ENCODE data around the gene TTC31. TPM values are rescaled to one million over a fixed set of nuclear protein-coding genes. Genes with fewer than 3 reads are reported as not detected.

Gene TTC31
- total RNA-seq, 4 donors from 2014 or later = 18.4 to 26.1 (median 21.9) TPM

GRCh38 chr2:74527741-74528140 lies 44.9 kb downstream of the TTC31 start:
- 94 to 96% methylated on average over 9 of the region's 9 CpGs for WGBS, 2 donors
- DNase-seq (ENCODE audit: low spot score in 2 of 2) = no peak

DNA sequence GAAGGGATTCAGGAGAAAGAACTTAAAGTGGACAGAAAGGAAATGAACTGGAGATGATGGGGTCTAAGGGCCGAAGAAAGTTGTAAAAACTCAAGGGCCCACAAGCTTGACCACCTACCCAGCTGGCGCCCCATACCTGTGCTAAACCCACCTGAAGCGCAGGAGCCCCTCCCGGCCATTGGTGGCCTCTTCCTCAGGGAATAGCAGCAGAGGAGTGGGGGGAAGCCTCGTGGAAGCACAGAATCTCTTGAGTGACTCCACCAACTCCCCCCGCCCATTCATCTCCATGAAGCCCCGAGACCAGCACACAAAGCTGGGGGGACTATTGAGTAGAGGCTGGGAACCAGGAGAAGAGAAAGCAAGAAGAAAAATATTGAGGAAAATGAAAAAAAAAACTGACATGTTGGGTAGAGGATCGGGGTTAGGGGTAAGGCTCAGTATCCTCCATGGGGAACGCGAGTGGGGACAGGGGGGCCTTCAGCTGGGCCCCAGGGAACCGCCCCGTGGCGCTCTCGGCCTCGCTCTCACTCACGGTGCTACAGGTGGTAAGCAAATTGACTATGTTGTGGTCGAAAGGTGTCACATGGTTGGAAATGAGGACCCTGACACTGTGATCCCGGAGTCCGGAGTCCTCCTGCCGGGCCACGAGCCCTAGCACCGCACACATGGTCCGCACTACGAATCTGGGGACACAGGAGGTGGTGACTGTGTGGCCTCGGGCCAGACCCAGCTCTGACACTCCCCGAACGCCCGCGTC lies 45.9 kb downstream of the TTC31 start:
- peak overlapping the region; percentile 85 for H3K4me3 ChIP-seq (ENCODE audit: low read depth, poor library complexity, severe bottlenecking)
- TF ChIP-seq, protein P1, sequence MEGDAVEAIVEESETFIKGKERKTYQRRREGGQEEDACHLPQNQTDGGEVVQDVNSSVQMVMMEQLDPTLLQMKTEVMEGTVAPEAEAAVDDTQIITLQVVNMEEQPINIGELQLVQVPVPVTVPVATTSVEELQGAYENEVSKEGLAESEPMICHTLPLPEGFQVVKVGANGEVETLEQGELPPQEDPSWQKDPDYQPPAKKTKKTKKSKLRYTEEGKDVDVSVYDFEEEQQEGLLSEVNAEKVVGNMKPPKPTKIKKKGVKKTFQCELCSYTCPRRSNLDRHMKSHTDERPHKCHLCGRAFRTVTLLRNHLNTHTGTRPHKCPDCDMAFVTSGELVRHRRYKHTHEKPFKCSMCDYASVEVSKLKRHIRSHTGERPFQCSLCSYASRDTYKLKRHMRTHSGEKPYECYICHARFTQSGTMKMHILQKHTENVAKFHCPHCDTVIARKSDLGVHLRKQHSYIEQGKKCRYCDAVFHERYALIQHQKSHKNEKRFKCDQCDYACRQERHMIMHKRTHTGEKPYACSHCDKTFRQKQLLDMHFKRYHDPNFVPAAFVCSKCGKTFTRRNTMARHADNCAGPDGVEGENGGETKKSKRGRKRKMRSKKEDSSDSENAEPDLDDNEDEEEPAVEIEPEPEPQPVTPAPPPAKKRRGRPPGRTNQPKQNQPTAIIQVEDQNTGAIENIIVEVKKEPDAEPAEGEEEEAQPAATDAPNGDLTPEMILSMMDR (IDR thresholded peaks at IDR 0.05) = no peak
- DNase-seq (ENCODE audit: low spot score in 2 of 2) = no peak
- intact Hi-C loops (cut with DNase I; ENCODE audit: low total_unique reads) = no loop called here
- 15 to 20% methylated on average over 24 to 29 of the region's 29 CpGs for WGBS, 2 donors

More at GRCh38 chr2:74527741-74528140, 44.9 kb downstream of the TTC31 start:
- intact Hi-C loops (cut with DNase I; ENCODE audit: low total_unique reads) = no loop called here
- TF ChIP-seq, protein P1 (IDR thresholded peaks at IDR 0.05) = no peak
- no peak for TF ChIP-seq POLR2A (IDR thresholded peaks at IDR 0.05)
- H3K4me3 ChIP-seq (ENCODE audit: low read depth, poor library complexity, severe bottlenecking) = no peak overlapping the region

DNA sequence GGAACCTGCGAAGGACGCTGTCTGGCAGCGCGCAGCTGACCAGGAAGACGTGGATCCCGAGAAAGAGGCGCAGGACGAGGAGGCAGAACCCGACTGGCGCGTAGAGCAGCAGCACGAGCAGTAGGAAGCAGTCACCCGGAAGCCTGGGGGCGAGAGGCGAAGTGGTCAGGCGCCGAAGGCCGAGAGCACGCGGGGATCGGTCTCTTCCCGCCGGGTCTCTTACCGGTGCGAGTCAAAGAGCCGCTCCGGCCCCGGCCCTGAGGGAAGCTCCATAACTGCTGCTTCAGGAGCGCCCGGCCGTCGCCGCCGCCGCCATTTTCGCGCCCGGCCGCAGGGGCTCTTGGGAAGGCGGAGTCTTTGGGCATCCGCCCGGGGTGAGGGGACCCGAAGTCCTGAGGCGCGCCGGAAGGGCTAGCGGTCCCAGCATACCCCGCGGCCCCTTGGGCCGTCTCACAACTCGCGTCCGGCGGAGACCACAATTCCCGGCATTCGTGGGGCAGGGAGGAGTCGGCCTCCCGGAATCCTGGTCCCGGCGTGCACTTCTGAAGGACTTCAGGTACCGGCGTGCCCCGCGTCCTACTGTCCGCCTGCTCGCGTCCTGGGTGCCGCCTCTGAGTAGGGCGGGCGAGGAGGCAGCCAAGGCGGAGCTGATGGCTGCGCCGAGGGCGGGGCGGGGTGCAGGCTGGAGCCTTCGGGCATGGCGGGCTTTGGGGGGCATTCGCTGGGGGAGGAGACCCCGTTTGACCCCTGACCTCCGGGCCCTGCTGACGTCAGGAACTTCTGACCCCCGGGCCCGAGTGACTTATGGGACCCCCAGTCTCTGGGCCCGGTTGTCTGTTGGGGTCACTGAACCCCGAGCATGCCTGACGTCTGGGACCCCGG lies 46.7 kb downstream of the TTC31 start, which contains the start of the genes AUP1 and HTRA2:
Gene AUP1 (minus strand): TSS at position 350 of the 882 bp plus-strand sequence. CDS start 77 bp downstream, at position 273.
Gene HTRA2 (plus strand): TSS at position 577 of the 882 bp plus-strand sequence. CDS start 74 bp downstream, at position 651.
- DNase-seq (ENCODE audit: low spot score in 2 of 2) = peak; percentile 97 to 99
- WGBS, 2 donors = 0% methylated on average over 54 to 61 of the region's 87 CpGs
- peak within 1 kb of the TSS; percentile 85 for H3K4me3 ChIP-seq (ENCODE audit: low read depth, poor library complexity, severe bottlenecking)
- TF ChIP-seq POLR2A (IDR thresholded peaks at IDR 0.05) = peak in 1 of 2 donors; percentile 22
- TF ChIP-seq, protein P1 (IDR thresholded peaks at IDR 0.05) = no peak
- intact Hi-C loops (cut with DNase I; ENCODE audit: low total_unique reads) = no loop called here

DNA sequence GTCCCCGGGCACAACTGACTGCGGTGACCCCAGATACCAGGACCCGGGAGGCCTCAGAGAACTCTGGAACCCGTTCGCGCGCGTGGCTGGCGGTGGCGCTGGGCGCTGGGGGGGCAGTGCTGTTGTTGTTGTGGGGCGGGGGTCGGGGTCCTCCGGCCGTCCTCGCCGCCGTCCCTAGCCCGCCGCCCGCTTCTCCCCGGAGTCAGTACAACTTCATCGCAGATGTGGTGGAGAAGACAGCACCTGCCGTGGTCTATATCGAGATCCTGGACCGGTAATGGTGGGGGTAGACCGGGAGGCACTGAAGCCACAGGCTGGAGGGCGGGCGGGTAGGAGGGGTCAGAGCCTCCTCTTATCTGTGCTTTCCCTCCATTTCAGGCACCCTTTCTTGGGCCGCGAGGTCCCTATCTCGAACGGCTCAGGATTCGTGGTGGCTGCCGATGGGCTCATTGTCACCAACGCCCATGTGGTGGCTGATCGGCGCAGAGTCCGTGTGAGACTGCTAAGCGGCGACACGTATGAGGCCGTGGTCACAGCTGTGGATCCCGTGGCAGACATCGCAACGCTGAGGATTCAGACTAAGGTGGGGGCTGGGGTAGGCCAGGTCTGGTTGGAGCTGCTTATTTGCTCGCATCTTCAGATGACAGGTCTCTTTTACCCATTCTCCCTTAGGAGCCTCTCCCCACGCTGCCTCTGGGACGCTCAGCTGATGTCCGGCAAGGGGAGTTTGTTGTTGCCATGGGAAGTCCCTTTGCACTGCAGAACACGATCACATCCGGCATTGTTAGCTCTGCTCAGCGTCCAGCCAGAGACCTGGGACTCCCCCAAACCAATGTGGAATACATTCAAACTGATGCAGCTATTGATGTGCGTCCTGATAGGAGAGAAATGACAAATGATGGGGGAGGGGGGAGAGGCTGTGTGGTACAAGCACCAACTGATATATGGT lies 47.6 kb downstream of the TTC31 start:
- H3K4me3 ChIP-seq (ENCODE audit: low read depth, poor library complexity, severe bottlenecking) = peak overlapping the region; percentile 72
- TF ChIP-seq, protein P1 (IDR thresholded peaks at IDR 0.05) = no peak
- no peak for TF ChIP-seq POLR2A (IDR thresholded peaks at IDR 0.05)
- intact Hi-C loops (cut with DNase I; ENCODE audit: low total_unique reads) = no loop called here
- DNase-seq (ENCODE audit: low spot score in 2 of 2) = peak in 1 of 2 donors; percentile 91
- WGBS, 2 donors = 2 to 3% methylated on average over 50 to 53 of the region's 54 CpGs

DNA sequence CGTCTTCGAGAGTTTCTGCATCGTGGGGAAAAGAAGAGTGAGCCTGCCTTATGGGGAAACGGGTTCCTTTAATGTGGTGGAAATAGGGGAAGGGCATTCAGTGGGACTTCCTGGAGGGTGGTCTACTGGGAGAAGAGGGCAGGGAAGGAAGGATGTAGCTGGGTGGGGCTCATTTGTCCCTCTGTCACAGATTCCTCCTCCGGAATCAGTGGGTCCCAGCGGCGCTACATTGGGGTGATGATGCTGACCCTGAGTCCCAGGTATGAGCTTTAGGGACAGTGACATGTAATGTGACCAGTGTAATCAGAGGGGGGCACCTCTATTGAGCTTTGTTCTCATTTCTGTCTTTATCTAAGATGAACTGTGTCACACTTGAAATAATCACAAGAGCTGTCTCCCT lies 48.8 kb downstream of the TTC31 start:
- intact Hi-C loops (cut with DNase I; ENCODE audit: low total_unique reads) = no loop called here
- no peak for TF ChIP-seq POLR2A (IDR thresholded peaks at IDR 0.05)
- TF ChIP-seq, protein P1 (IDR thresholded peaks at IDR 0.05) = no peak
- DNase-seq (ENCODE audit: low spot score in 2 of 2) = peak in 1 of 2 donors; percentile 8
- H3K4me3 ChIP-seq (ENCODE audit: low read depth, poor library complexity, severe bottlenecking) = no peak overlapping the region
- 83 to 90% methylated on average over 7 of the region's 7 CpGs for WGBS, 2 donors

All from lower leg skin (tissue), 4 donors.